C4-2B (cell line): ENCODE data around the gene PTGDS.

Experiments used
- ZFX ChIP-seq: fragments of 450-650 bp; IDR thresholded peaks from 2 replicates; pipeline ENCODE4 v1.6.1; 2017
- TF ChIP-seq, protein P1 (sequence below): fragments of 450-650 bp; conservative IDR thresholded peaks from 2 replicates; pipeline ENCODE4 v1.5.1; 2017; ENCODE audit warnings: mild to moderate bottlenecking

DNA sequence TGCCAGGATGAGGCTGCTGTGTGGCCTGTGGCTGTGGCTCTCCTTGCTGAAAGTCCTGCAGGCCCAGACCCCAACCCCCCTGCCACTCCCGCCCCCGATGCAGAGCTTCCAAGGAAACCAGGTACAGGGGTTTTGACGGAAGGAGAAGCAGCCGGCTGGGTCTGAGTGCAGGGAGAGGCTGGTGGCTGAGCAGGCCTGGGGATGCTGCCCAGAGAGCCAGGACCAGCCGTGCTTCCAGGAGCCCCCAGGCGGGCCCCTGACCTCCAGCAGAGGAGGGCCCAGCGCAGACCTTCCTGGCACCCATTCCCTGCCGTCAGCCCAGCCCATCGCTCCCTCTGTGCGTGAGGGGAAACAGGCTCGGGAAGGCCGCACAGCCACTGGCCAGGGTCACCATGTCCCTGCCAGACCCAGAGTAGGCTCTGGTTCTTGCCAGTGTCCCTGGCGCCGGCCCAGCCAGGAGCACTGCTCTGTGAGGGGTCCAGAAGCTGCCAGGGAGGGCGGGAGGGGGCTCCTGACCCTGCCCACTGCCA lies 24.9 kb upstream of the PTGDS start:
- TF ChIP-seq, protein P1, sequence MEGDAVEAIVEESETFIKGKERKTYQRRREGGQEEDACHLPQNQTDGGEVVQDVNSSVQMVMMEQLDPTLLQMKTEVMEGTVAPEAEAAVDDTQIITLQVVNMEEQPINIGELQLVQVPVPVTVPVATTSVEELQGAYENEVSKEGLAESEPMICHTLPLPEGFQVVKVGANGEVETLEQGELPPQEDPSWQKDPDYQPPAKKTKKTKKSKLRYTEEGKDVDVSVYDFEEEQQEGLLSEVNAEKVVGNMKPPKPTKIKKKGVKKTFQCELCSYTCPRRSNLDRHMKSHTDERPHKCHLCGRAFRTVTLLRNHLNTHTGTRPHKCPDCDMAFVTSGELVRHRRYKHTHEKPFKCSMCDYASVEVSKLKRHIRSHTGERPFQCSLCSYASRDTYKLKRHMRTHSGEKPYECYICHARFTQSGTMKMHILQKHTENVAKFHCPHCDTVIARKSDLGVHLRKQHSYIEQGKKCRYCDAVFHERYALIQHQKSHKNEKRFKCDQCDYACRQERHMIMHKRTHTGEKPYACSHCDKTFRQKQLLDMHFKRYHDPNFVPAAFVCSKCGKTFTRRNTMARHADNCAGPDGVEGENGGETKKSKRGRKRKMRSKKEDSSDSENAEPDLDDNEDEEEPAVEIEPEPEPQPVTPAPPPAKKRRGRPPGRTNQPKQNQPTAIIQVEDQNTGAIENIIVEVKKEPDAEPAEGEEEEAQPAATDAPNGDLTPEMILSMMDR: no peak
- no peak for TF ChIP-seq ZFX
